ENCODE measurements around the gene TMEM163. TPM values are rescaled to one million over a fixed set of nuclear protein-coding genes. Genes with fewer than 3 reads are reported as not detected.

The TMEM163 gene
- total RNA-seq, 1 experiment from 2014 or later: 0.12 TPM

DNA sequence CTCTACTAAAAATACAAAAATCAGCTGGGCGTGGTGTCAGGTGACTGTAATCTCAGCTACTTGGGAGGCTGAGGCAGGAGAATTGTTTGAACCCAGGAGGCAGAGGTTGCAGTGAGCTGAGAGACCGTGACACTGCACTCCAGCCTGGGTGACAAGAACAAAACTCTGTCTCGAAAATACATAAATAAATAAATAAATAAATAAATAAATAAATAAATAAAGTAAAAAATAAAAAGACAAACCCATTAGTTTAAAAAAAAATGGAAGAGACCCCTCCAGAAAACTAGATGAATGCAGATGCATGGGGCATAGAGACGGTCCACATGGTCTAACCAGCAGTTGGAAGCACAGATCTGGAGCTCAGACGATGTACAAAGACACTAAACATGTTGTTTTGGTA lies 18.1 kb downstream of the TMEM163 start:
- Histone ChIP-seq H4K20me1 (ENCODE audit: insufficient read depth) (no peaks in the 10 kb centered on the region), H3K9me3 (ENCODE audit: control insufficient read depth in 1 of 2, insufficient read depth in 1 of 2, low read depth in 1 of 2, low read length in 2 of 2) (no peaks in the 10 kb centered on the region), H3K9me2 (ENCODE audit: insufficient read depth) (no peaks in the 10 kb centered on the region), H3K9ac (ENCODE audit: low read length) (no peak overlapping the region), H3K4me3 (replicated peaks in 1 of 2; ENCODE audit: low read depth in 1 of 2, low read length in 2 of 2) (no peak overlapping the region), H3K36me3 (ENCODE audit: control insufficient read depth in 1 of 2, insufficient read depth in 2 of 2, low read length in 2 of 2) (no peaks in the 10 kb centered on the region), H3K4me1 (ENCODE audit: control insufficient read depth in 1 of 2, insufficient read depth in 2 of 2, low read length in 2 of 2) (no peaks in the 10 kb centered on the region), H3K4me2 (ENCODE audit: low read length) (no peak overlapping the region), H3K27ac (ENCODE audit: low read depth, low read length) (no peak overlapping the region), H3K79me2 (ENCODE audit: insufficient read depth, low read length) (no peaks in the 10 kb centered on the region), H3K27me3 (ENCODE audit: insufficient read depth, low read length) (0 out of 2 replicates have a peak, but pooled peaks cover 3% of the 10 kb centered on the region), H2AFZ (ENCODE audit: low read depth, low read length, poor library complexity, severe bottlenecking) (no peak overlapping the region)
- TF ChIP-seq SRF (IDR thresholded peaks at IDR 0.05; ENCODE audit: low read depth) (no peak), EZH2phosphoT487 (IDR thresholded peaks at IDR 0.05; ENCODE audit: borderline replicate concordance) (no peak), SP1 (IDR thresholded peaks at IDR 0.05; ENCODE audit: low read depth) (no peak), SIN3A (IDR thresholded peaks at IDR 0.05; ENCODE audit: low read depth) (no peak), POLR2AphosphoS5 (IDR thresholded peaks at IDR 0.05; ENCODE audit: low read depth, low read length) (no peak), CEBPB (IDR thresholded peaks at IDR 0.05; ENCODE audit: low read depth) (no peak), YY1 (IDR thresholded peaks at IDR 0.05; ENCODE audit: extremely low read depth, insufficient replicate concordance, low read depth, low read length) (no peak), EGR1 (IDR thresholded peaks at IDR 0.05; ENCODE audit: low read depth) (no peak), EZH2 (IDR thresholded peaks at IDR 0.05) (no peak), CBX3 (IDR thresholded peaks at IDR 0.05; ENCODE audit: low read depth) (no peak)
- TF ChIP-seq, protein P1, sequence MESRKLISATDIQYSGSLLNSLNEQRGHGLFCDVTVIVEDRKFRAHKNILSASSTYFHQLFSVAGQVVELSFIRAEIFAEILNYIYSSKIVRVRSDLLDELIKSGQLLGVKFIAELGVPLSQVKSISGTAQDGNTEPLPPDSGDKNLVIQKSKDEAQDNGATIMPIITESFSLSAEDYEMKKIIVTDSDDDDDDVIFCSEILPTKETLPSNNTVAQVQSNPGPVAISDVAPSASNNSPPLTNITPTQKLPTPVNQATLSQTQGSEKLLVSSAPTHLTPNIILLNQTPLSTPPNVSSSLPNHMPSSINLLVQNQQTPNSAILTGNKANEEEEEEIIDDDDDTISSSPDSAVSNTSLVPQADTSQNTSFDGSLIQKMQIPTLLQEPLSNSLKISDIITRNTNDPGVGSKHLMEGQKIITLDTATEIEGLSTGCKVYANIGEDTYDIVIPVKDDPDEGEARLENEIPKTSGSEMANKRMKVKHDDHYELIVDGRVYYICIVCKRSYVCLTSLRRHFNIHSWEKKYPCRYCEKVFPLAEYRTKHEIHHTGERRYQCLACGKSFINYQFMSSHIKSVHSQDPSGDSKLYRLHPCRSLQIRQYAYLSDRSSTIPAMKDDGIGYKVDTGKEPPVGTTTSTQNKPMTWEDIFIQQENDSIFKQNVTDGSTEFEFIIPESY (IDR thresholded peaks at IDR 0.05; ENCODE audit: extremely low read depth, insufficient replicate concordance, low read length): no peak
- ChIA-PET POLR2A (no interaction called here), RAD21 (ENCODE audit: low non-redundant PET in 1 of 2, low total read pairs in 2 of 2, uncharacterized antibody in 2 of 2, unreplicated experiment in 2 of 2) (no interaction called here), CTCF (no interaction called here)
- ATAC-seq (no peak), DNase-seq (ENCODE audit: low read depth, low spot score) (no peak)
- BruUV-seq (replicated peaks): no TSS peak
- intact Hi-C loops (cut with micrococcal nuclease): no loop called here

Measured in HCT116 (cell line).